Right renal pelvis (tissue), 4 donors: Measurements from ENCODE around the gene PCDHB6. TPM values are rescaled to one million over a fixed set of nuclear protein-coding genes. Genes with fewer than 3 reads are reported as not detected.
"Not testable (repeated sequence)": the region's sequence is repeated elsewhere in the genome, so short reads cannot be mapped to it uniquely, and the experiment has no call there.

Experiments
- DNase-seq, 4 donors: peaks; one replicate each; pipeline ENCODE4 v3.0.0-alpha.2; 2013; ENCODE audit warnings: low read depth in 4 of 4, low spot score in 3 of 4, missing footprints in 1 of 4
- polyA plus RNA-seq, 4 donors: library from polyadenylated mRNA; unstranded; fragments of 120-200 nt; gene quantifications; one replicate each; pipeline ENCODE4 v1.2.1, GENCODE V29; 2013; ENCODE audit not compliant: insufficient read length in 4 of 4

PCDHB6 gene
- polyA plus RNA-seq, 4 donors: 3.0 to 4.0 (median 3.4) TPM

- not testable (repeated sequence) for DNase-seq
These were observed 51.3 kb downstream of the PCDHB6 start for GRCh38 chr5:141201126-141201525.

DNA sequence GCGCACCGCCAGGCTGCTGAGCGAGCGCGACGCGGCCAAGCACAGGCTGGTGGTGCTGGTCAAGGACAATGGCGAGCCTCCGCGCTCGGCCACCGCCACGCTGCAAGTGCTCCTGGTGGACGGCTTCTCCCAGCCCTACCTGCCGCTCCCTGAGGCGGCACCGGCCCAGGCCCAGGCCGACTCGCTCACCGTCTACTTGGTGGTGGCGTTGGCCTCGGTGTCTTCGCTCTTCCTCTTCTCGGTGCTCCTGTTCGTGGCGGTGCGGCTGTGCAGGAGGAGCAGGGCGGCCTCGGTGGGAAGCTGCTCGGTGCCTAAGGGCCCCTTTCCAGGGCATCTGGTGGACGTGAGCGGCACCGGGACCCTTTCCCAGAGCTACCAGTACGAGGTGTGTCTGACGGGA, 51.8 kb downstream of the PCDHB6 start:
- DNase-seq: not testable (repeated sequence)

Other genes starting within 250 kb of the PCDHB6 start
- under 1 TPM in 3 of 4 donors, not detected in 1; 0.10 to 0.16 (median 0.11) TPM for gene PCDHAC1, start 223.8 kb upstream of the PCDHB6 start, polyA plus RNA-seq
- gene PCDHAC2, start 183.6 kb upstream of the PCDHB6 start, polyA plus RNA-seq: under 1 TPM; 0.45 to 0.70 (median 0.59) TPM
- gene PCDHB1, start 98.7 kb upstream of the PCDHB6 start, polyA plus RNA-seq: under 1 TPM; 0.05 to 0.13 (median 0.08) TPM
- 1 to 10 TPM; 3.9 to 7.7 (median 4.9) TPM for gene PCDHB2, start 55.4 kb upstream of the PCDHB6 start, polyA plus RNA-seq
- 1 to 10 TPM; 2.5 to 4.7 (median 3.4) TPM for gene PCDHB3, start 49.6 kb upstream of the PCDHB6 start, polyA plus RNA-seq
- 1 to 10 TPM; 1.5 to 2.8 (median 2.1) TPM for gene PCDHB4, start 28.2 kb upstream of the PCDHB6 start, polyA plus RNA-seq
- gene PCDHB5, start 14.9 kb upstream of the PCDHB6 start, polyA plus RNA-seq: 1 to 10 TPM; 7.0 to 9.9 (median 8.2) TPM
- gene PCDHB7, start 22.6 kb downstream of the PCDHB6 start, polyA plus RNA-seq: 1 to 10 TPM; 4.9 to 6.2 (median 5.9) TPM
- gene PCDHB8, start 27.7 kb downstream of the PCDHB6 start, polyA plus RNA-seq: 1 to 10 TPM; 1.3 to 3.9 (median 2.6) TPM
- gene PCDHB16, start 32.3 kb downstream of the PCDHB6 start, polyA plus RNA-seq: 1 to 10 TPM; 3.5 to 7.7 (median 5.2) TPM
- gene PCDHB9, start 37.1 kb downstream of the PCDHB6 start, polyA plus RNA-seq: 1 to 10 TPM; 3.2 to 6.3 (median 3.8) TPM
- 1 to 10 TPM; 6.5 to 9.4 (median 7.7) TPM for gene PCDHB10, start 42.3 kb downstream of the PCDHB6 start, polyA plus RNA-seq
- 1 to 10 TPM; 4.8 to 6.3 (median 5.1) TPM for gene PCDHB11, start 49.6 kb downstream of the PCDHB6 start, polyA plus RNA-seq
- gene PCDHB12, start 58.7 kb downstream of the PCDHB6 start, polyA plus RNA-seq: 1 to 10 TPM; 4.6 to 6.5 (median 5.5) TPM
- gene PCDHB13, start 63.9 kb downstream of the PCDHB6 start, polyA plus RNA-seq: 1 to 10 TPM; 5.6 to 6.8 (median 6.3) TPM
- gene PCDHB14, start 73.3 kb downstream of the PCDHB6 start, polyA plus RNA-seq: 10 to 100 TPM in 1 of 4 donors, 1 to 10 TPM in 3; 8.1 to 11.2 (median 8.8) TPM
- gene PCDHB15, start 95.3 kb downstream of the PCDHB6 start, polyA plus RNA-seq: 10 to 100 TPM; 14.7 to 17.0 (median 16.0) TPM
- under 1 TPM in 1 of 4 donors, not detected in 3; 0.04 TPM for gene SLC25A2, start 154.0 kb downstream of the PCDHB6 start, polyA plus RNA-seq
- 100 to 1,000 TPM; 146 to 183 (median 171) TPM for gene TAF7, start 170.7 kb downstream of the PCDHB6 start, polyA plus RNA-seq
- gene PCDHGA1, start 180.5 kb downstream of the PCDHB6 start, polyA plus RNA-seq: 1 to 10 TPM in 2 of 4 donors, under 1 TPM in 2; 0.74 to 1.3 (median 0.96) TPM
- gene PCDHGA2, start 188.7 kb downstream of the PCDHB6 start, polyA plus RNA-seq: 1 to 10 TPM; 5.8 to 7.7 (median 6.1) TPM
- 1 to 10 TPM; 2.2 to 4.2 (median 3.1) TPM for gene PCDHGA3, start 193.8 kb downstream of the PCDHB6 start, polyA plus RNA-seq
- gene PCDHGB1, start 200.0 kb downstream of the PCDHB6 start, polyA plus RNA-seq: 1 to 10 TPM; 1.3 to 2.4 (median 2.0) TPM
- gene PCDHGA4, start 205.0 kb downstream of the PCDHB6 start, polyA plus RNA-seq: 1 to 10 TPM; 2.3 to 3.1 (median 2.5) TPM
- gene PCDHGB2, start 209.9 kb downstream of the PCDHB6 start, polyA plus RNA-seq: 1 to 10 TPM; 3.4 to 4.7 (median 3.9) TPM
- gene PCDHGA5, start 214.1 kb downstream of the PCDHB6 start, polyA plus RNA-seq: 1 to 10 TPM; 2.2 to 3.0 (median 2.5) TPM
- gene PCDHGB3, start 220.2 kb downstream of the PCDHB6 start, polyA plus RNA-seq: 1 to 10 TPM; 1.7 to 2.3 (median 2.0) TPM
- 1 to 10 TPM; 5.4 to 9.1 (median 6.5) TPM for gene PCDHGA6, start 223.8 kb downstream of the PCDHB6 start, polyA plus RNA-seq
- 1 to 10 TPM; 2.1 to 2.8 (median 2.2) TPM for gene PCDHGA7, start 232.7 kb downstream of the PCDHB6 start, polyA plus RNA-seq
- 1 to 10 TPM; 4.3 to 6.6 (median 6.0) TPM for gene PCDHGB4, start 237.6 kb downstream of the PCDHB6 start, polyA plus RNA-seq
- gene PCDHGA8, start 242.6 kb downstream of the PCDHB6 start, polyA plus RNA-seq: under 1 TPM; 0.30 to 0.52 (median 0.32) TPM
- 10 to 100 TPM in 1 of 4 donors, 1 to 10 TPM in 3; 9.4 to 11.0 (median 9.7) TPM for gene PCDHGB5, start 247.9 kb downstream of the PCDHB6 start, polyA plus RNA-seq